ENCODE measurements around the gene FBXO9.

- TF ChIP-seq, protein P1, sequence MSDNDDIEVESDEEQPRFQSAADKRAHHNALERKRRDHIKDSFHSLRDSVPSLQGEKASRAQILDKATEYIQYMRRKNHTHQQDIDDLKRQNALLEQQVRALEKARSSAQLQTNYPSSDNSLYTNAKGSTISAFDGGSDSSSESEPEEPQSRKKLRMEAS (IDR thresholded peaks at IDR 0.05) = no peak
- TF ChIP-seq, protein P2, sequence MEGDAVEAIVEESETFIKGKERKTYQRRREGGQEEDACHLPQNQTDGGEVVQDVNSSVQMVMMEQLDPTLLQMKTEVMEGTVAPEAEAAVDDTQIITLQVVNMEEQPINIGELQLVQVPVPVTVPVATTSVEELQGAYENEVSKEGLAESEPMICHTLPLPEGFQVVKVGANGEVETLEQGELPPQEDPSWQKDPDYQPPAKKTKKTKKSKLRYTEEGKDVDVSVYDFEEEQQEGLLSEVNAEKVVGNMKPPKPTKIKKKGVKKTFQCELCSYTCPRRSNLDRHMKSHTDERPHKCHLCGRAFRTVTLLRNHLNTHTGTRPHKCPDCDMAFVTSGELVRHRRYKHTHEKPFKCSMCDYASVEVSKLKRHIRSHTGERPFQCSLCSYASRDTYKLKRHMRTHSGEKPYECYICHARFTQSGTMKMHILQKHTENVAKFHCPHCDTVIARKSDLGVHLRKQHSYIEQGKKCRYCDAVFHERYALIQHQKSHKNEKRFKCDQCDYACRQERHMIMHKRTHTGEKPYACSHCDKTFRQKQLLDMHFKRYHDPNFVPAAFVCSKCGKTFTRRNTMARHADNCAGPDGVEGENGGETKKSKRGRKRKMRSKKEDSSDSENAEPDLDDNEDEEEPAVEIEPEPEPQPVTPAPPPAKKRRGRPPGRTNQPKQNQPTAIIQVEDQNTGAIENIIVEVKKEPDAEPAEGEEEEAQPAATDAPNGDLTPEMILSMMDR (IDR thresholded peaks at IDR 0.05 in 2 of 3, conservative IDR thresholded peaks at IDR 0.05 in 1 of 3; ENCODE audit: borderline replicate concordance in 1 of 3, insufficient read depth in 1 of 3, low read depth in 2 of 3, low read length in 2 of 3) = no peak
- no peak for TF ChIP-seq EZH2 (IDR thresholded peaks at IDR 0.05)
- TF ChIP-seq, protein P3, sequence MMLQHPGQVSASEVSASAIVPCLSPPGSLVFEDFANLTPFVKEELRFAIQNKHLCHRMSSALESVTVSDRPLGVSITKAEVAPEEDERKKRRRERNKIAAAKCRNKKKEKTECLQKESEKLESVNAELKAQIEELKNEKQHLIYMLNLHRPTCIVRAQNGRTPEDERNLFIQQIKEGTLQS (IDR thresholded peaks at IDR 0.05) = no peak
- TF ChIP-seq POLR2A (IDR thresholded peaks at IDR 0.05; ENCODE audit: borderline replicate concordance, extremely low read depth, insufficient read depth, insufficient read length) = no peak
Observed at GRCh38 chr6:53130569-53131290, 65.5 kb downstream of the FBXO9 start.

Measured in HCT116 (cell line).